Ishikawa (cell line): ENCODE data around the gene FTL.

Experiments
- CEBPB ChIP-seq: IDR thresholded peaks from 2 replicates; pipeline ENCODE4 v1.6.1; 2012
- CREB1 ChIP-seq: IDR thresholded peaks from 2 replicates; pipeline ENCODE4 v1.6.1; 2012; ENCODE audit warnings: low read depth
- EGR1 ChIP-seq: IDR thresholded peaks from 2 replicates; pipeline ENCODE4 v1.6.1; 2012
- EP300 ChIP-seq: IDR thresholded peaks from 2 replicates; pipeline ENCODE4 v1.6.1; 2012; ENCODE audit warnings: borderline replicate concordance
- FOXM1 ChIP-seq: IDR thresholded peaks from 2 replicates; pipeline ENCODE4 v1.6.1; 2012; ENCODE audit warnings: low read depth, borderline replicate concordance
- NFIC ChIP-seq: IDR thresholded peaks from 2 replicates; pipeline ENCODE4 v1.6.1; 2012
- RAD21 ChIP-seq: IDR thresholded peaks from 2 replicates; pipeline ENCODE4 v1.6.1; 2012; ENCODE audit warnings: low read depth
- TAF1 ChIP-seq: IDR thresholded peaks from 2 replicates; pipeline ENCODE4 v1.6.1; 2012; ENCODE audit warnings: low read depth, mild to moderate bottlenecking
- TCF12 ChIP-seq: IDR thresholded peaks from 2 replicates; pipeline ENCODE4 v1.6.1; 2012; ENCODE audit warnings: low read depth
- TEAD4 ChIP-seq: IDR thresholded peaks from 2 replicates; pipeline ENCODE4 v1.6.1; 2012
- YY1 ChIP-seq: IDR thresholded peaks from 2 replicates; pipeline ENCODE4 v1.6.1; 2012; ENCODE audit warnings: low read depth
- ZBTB7A ChIP-seq: IDR thresholded peaks from 2 replicates; pipeline ENCODE4 v1.6.1; 2012; ENCODE audit warnings: low read depth
- TF ChIP-seq, protein P1 (sequence below): IDR thresholded peaks from 2 replicates; pipeline ENCODE4 v1.6.1; 2012; ENCODE audit warnings: low read depth, mild to moderate bottlenecking
- TF ChIP-seq, protein P2 (sequence below): IDR thresholded peaks from 2 replicates; pipeline ENCODE4 v1.6.1; 2012
- TF ChIP-seq, protein P3 (sequence below): IDR thresholded peaks from 2 replicates; pipeline ENCODE4 v1.6.1; 2012

The FTL gene

DNA sequence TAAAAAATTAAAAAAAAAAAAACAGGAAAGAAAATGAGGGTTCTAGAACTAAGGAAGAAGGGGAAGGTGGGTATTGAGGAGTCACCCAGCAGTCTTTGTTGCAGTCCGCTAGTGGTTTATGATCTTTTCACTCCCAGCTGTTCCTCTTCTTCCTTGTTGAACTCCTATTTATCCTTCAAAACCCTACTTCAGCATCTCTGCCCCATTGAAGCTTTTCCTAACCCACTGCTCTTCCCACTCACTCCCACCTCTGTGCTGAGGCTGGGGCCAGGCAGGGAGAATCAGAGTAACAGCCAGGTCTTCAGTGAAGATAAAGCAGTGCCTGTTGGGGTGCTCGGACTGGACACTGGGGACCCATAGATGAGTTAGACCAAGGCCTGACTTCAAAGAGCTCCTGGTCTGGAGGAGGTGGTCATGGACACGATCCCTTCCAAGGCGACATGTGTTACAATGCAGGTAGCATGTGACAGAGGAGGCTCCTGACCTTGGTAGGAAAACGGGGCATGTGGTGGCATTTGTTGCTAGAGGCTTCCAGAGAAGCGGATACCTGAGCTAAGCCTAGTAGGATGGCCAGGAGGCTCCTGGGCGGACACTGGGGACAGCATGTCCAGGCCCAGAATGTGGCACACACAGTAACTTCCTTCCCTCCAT lies 40.0 kb downstream of the FTL start:
- TF ChIP-seq, protein P1, sequence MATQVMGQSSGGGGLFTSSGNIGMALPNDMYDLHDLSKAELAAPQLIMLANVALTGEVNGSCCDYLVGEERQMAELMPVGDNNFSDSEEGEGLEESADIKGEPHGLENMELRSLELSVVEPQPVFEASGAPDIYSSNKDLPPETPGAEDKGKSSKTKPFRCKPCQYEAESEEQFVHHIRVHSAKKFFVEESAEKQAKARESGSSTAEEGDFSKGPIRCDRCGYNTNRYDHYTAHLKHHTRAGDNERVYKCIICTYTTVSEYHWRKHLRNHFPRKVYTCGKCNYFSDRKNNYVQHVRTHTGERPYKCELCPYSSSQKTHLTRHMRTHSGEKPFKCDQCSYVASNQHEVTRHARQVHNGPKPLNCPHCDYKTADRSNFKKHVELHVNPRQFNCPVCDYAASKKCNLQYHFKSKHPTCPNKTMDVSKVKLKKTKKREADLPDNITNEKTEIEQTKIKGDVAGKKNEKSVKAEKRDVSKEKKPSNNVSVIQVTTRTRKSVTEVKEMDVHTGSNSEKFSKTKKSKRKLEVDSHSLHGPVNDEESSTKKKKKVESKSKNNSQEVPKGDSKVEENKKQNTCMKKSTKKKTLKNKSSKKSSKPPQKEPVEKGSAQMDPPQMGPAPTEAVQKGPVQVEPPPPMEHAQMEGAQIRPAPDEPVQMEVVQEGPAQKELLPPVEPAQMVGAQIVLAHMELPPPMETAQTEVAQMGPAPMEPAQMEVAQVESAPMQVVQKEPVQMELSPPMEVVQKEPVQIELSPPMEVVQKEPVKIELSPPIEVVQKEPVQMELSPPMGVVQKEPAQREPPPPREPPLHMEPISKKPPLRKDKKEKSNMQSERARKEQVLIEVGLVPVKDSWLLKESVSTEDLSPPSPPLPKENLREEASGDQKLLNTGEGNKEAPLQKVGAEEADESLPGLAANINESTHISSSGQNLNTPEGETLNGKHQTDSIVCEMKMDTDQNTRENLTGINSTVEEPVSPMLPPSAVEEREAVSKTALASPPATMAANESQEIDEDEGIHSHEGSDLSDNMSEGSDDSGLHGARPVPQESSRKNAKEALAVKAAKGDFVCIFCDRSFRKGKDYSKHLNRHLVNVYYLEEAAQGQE, result no peak
- TF ChIP-seq CREB1 (no peak), EP300 (no peak), NFIC (no peak), RAD21 (no peak), CEBPB (no peak), TAF1 (no peak), EGR1 (no peak), TEAD4 (no peak)

DNA sequence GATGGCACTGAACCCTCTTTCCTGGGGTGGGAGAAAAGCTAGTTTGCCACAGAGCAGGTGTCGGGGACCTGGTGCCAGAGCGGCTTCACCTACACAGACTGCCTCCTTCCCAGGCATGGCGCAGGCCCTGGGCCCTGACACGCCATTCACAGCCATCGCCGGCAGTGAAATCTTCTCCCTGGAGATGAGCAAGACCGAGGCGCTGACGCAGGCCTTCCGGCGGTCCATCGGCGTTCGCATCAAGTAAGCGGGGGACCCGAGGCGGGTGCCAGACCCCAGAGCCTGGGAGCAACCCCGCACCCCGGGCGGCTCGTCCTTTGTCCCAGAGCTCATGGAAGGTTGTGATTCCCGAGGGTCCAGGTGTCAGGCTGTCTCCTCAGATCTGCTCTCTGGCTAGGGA lies 41.8 kb downstream of the FTL start:
- TF ChIP-seq RAD21 (no peak), CREB1 (no peak), EP300 (no peak), TEAD4 (no peak), NFIC (no peak), EGR1 (no peak), YY1 (no peak), CEBPB (no peak)
- TF ChIP-seq, protein P2, sequence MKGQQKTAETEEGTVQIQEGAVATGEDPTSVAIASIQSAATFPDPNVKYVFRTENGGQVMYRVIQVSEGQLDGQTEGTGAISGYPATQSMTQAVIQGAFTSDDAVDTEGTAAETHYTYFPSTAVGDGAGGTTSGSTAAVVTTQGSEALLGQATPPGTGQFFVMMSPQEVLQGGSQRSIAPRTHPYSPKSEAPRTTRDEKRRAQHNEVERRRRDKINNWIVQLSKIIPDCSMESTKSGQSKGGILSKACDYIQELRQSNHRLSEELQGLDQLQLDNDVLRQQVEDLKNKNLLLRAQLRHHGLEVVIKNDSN, result no peak

DNA sequence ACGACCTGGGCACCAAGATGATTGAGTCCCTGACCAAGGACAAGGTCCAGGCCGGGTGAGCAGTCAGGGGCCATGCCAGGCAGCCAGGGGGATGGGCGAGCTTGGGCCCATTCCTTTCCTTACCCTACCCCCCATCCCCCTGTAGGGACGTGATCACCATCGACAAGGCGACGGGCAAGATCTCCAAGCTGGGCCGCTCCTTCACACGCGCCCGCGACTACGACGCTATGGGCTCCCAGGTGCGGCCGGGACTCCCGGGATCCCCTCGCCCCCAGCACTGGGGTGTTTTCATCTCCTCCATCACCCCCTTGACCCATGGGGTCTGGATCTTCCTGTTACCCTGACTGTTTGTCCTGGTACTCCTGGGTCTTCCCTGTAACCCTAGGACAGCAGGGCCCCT lies 44.7 kb downstream of the FTL start:
- TF ChIP-seq, protein P2, result no peak
- no peak for TF ChIP-seq EP300
- TF ChIP-seq TAF1, result no peak
- TF ChIP-seq EGR1, result no peak
- TF ChIP-seq CEBPB, result no peak
- no peak for TF ChIP-seq CREB1
- TF ChIP-seq NFIC, result no peak
- TF ChIP-seq, protein P3, sequence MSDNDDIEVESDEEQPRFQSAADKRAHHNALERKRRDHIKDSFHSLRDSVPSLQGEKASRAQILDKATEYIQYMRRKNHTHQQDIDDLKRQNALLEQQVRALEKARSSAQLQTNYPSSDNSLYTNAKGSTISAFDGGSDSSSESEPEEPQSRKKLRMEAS, result no peak
- no peak for TF ChIP-seq YY1

DNA sequence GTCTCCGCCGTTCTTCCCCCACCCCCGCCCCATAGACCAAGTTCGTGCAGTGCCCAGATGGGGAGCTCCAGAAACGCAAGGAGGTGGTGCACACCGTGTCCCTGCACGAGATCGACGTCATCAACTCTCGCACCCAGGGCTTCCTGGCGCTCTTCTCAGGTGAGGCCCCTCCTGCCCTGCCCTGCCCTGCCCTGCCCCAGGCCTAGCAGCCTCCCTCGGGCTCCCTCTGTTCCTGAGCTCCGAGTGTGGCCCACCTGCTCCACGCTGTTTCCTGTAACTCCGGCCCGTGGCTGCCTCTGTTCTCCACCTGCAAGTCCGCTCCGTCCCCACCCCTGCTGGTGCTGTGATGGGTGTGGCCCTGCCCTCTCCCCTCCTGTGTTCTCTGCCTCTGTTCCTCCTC lies 45.3 kb downstream of the FTL start:
- no peak for TF ChIP-seq EGR1
- no peak for TF ChIP-seq ZBTB7A
- TF ChIP-seq TEAD4, result no peak
- no peak for TF ChIP-seq CREB1
- no peak for TF ChIP-seq TAF1
- TF ChIP-seq NFIC, result no peak
- no peak for TF ChIP-seq EP300

DNA sequence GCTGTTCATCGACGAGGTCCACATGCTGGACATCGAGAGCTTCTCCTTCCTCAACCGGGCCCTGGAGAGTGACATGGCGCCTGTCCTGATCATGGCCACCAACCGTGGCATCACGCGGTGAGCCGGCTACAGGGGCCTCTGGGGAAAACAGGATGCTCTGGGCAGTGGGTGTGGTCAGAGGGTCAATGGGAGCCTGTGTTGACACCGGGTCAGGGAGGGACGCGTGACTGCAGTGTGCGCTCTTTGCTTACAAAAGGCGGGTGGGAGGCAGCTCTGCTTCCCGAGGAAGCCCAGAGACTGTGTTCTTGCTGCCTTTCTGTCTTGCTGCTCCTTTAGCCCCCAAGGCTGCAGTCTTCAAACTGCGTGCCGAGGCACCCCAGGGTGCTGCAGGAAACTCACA lies 46.1 kb downstream of the FTL start:
- TF ChIP-seq TCF12 (no peak), CEBPB (no peak), EP300 (no peak), ZBTB7A (no peak), YY1 (no peak)
- TF ChIP-seq, protein P3, result no peak

DNA sequence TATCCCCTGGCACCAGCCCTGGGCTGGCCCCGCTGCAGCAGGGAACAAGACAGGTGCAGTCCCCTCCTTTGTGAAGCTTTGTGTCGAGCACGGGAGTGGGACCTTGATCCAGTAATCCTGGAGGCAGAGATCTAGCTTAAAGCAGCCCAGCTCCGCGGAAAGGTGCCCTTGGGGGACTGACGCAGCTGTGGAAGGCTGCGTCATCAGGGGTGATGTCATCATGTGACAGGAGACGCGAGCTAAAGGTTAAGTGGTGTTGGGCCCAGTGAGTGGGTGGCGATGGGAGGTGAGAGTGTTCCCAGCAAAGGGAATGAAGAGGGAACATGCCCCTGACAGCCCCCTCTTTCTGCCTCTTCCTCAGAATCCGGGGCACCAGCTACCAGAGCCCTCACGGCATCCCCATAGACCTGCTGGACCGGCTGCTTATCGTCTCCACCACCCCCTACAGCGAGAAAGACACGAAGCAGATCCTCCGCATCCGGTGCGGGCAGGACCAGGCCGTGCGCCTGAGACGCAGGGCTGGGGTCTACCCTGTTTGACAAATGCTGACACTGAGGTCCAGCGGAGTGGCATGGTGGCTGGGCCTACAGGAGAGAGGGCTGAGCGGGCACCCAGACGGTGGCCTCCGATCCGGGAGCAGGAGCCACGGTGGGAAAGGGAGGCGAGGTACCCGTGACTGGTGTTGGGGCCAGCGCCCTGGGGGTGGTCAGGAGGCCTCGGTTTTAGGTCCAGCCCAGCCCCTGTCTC lies 49.2 kb downstream of the FTL start:
- TF ChIP-seq CREB1, result no peak
- TF ChIP-seq EP300, result no peak
- TF ChIP-seq NFIC, result no peak
- TF ChIP-seq ZBTB7A, result no peak
- no peak for TF ChIP-seq RAD21
- TF ChIP-seq CEBPB, result no peak
- TF ChIP-seq, protein P2, result no peak
- no peak for TF ChIP-seq TEAD4
- TF ChIP-seq FOXM1, result no peak
- no peak for TF ChIP-seq TAF1
- no peak for TF ChIP-seq EGR1
- TF ChIP-seq, protein P1, result no peak
- TF ChIP-seq, protein P3, result no peak
- TF ChIP-seq TCF12, result no peak
- TF ChIP-seq YY1, result no peak
